ENCODE data around the gene LPP. TPM values are rescaled to one million over a fixed set of nuclear protein-coding genes. Genes with fewer than 3 reads are reported as not detected.

Gene LPP
- total RNA-seq, 1 donor from 2014 or later = 26.3 TPM

DNA sequence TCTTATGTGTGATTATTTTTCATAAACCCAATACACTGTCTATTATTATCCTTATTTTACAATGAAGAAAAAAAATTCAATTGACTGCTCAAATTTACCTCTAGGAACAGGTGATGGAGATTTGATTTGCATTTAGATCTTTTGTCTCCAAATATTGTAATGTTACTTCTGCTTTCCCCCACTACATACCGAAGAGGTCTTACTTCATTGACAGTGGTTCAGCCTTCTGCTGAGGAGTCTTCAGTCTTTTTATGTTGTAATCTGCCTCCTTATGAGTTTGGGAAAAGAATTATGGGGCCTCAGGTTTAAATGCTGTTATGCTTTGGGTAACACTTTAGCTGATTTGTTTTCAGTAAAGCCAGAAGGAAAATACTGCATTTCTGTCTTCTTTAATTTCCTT is 199.5 kb downstream of the LPP start:
- DNase-seq (ENCODE audit: low read depth) = no peak

DNA sequence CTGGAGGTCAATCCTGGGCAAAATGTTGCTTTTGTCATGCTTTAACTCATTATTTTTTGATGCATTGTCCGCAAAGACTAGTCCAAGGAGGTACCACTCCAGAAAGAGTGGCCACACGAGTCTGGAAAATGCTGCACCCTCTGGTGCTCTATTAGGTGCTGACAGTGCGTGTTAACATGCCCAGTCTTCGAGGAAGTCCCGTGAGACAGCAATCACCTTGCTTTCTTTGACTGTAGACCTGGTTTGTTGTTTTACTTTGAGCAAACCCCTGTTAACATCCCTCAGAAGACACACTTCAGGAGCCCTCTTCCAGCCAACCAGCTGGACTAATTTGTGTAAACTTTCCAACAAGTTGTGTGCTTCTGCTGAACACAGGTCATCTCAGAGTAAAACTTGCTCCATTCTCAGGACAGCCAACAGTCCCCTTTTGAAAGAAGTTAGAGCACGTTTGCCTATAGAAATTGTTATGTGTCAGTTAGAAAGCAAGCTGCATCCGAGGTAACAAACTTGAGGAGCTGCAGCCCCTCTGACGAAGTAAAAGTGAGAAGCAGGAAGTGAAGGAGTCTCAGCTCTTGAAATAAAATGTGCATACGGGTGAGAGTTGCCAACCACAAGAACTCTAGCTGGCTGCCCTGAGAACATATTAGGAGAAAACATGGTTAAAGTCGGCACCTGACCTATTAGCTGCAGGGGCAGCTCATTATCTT is 205.0 kb downstream of the LPP start:
- no peak for DNase-seq (ENCODE audit: low read depth)

DNA sequence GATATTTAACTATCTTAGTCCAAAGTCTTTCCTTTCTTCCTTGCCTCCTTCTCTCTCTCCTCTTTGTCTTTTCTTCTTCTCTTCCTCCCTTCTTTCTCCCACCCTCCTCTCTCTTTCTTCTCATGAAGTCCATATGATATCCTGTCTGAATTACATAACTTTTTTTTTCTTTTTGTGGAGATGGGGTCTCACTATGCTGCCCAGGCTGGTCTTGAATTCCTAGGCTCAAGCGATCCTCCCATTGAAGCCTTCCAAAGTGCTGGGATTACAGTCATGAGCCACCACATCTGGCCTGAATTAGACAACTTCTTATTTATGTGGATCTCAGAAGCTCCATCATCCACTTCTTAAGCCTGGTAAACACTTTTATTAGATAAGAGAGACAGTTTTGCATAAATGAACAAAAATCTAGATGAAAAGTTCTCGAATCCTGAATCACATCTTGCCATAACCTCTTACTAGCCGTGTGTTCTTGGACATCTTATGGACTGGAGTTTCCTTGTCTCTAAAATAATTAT is 206.5 kb downstream of the LPP start:
- DNase-seq (ENCODE audit: low read depth) = no peak

DNA sequence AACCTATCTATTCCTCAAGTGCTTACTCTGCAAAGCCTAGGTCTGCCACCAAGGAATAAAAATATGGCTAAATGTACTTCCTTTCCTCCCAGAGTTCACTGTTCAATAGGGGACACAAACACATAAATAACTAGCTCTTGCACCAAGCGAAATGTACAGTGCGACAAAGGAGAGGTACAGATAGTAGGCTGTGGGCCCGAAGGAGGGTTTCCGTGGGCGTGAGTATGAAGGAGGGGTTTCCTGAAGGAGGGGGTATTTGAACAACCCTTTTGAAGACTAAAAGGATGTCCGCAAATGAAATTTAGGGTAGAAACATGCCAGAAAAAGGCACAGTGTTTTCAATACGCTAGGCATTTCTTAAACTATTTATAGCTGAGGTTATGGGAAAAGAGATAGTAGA is 207.9 kb downstream of the LPP start:
- DNase-seq (ENCODE audit: low read depth) = no peak

DNA sequence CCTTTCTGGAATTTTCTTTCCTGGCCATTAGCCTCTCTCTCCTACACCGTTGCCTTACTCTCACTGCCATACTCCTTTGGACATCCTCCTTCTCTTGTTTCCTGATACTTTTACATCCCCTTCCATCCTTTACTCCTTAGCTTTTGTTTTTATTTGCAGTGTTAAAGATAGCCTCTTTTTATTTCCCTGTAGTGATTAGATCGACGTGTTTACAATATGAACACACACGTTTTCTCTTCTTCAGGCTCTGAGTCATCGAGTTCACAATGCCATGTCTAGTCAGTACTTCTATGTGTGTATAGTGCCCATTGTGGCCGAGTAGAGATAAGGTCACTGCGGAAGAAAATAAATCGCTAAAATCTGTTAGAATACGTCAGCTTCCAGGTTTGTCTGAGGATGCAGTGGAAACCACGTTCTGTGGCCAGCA is 208.5 kb downstream of the LPP start:
- peak; percentile 55 for DNase-seq (ENCODE audit: low read depth)

DNA sequence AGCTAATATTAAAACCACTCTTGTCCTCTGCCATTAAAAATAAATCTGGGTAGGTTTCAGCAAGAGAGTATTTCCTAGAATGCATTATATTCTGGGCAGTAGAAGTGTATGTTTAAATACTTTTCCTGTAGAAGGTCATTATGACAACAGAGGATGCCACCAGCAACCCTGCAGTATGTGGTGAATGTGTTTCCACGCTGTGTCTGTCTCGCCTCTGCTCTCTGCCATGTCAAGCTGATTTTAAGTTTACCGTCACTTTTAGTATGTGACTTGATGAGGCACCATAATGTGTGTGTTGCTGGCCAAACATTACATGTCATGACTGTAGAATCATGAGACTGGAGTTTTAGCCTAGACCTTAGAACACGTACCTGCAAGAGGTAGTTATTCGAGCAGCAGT is 211.2 kb downstream of the LPP start:
- no peak for DNase-seq (ENCODE audit: low read depth)

DNA sequence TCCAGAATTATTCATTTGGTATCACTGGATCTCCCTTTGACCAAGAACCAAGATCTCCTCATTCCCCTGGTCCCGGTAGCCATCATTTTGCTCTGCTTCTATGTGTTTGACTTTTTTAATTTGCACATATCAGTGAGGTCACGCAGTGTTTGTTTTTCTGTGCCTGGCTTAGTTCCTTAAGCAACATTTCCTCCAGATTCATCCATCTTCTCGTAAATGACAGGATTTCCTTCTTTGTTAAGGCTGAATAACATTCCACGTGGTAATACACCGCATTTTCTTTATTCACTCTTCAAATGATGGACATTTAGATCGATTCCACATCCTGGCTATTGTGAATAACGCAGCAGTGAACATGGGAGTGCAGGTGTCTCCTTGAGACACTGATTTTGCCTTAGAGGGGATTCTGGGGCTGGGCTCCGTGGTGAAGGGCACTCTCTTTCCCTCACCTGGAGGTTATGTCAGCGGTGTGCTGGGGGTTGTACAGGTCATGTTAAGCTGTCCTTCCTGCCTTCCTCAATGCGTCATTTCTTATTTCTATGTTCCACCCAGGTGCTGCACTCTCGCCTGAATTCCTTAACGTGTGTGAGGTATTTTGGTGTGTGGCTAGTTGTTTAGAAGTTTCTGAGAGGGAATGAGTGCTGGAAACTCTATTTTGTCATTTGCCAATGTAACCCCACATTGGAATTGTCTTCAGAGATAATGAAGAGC is 212.2 kb downstream of the LPP start:
- DNase-seq (ENCODE audit: low read depth) = no peak

DNA sequence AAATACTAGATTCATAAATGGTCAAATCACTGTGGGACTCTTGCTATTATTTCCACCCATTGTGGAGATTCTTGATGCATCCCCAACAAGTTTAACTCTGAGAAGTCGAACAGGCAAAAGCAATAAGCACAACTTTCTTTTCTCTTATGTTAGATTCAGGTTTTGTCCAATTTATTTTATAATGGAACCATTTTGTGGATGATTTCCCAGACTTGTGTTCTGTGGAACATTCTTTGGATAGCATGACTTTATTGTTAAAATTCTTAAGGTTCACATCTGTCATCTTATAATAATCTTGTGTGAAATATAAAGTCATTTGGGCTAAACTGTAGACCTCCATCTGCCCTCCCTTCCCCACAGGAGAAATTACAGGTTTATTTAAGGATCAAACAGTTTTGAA is 213.7 kb downstream of the LPP start:
- DNase-seq (ENCODE audit: low read depth) = no peak

DNA sequence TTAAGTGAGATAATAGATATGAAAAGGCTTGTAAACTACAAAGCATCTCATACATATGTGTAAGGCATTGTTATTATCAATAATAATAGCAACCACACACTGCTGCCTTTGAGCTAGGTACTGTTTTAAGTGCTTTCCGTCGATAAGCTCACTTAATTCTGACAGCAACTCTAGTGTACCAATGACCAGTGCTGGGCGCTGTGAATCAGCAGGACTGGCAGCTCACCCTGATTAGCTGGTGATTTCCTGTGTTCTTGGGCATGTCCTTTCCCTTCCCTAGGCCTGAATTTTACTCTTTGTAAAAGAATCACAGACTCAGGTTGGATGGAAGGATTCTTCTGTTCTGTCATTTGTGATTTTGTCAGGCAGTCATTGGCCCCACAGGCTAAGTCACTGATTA is 215.6 kb downstream of the LPP start:
- no peak for DNase-seq (ENCODE audit: low read depth)

DNA sequence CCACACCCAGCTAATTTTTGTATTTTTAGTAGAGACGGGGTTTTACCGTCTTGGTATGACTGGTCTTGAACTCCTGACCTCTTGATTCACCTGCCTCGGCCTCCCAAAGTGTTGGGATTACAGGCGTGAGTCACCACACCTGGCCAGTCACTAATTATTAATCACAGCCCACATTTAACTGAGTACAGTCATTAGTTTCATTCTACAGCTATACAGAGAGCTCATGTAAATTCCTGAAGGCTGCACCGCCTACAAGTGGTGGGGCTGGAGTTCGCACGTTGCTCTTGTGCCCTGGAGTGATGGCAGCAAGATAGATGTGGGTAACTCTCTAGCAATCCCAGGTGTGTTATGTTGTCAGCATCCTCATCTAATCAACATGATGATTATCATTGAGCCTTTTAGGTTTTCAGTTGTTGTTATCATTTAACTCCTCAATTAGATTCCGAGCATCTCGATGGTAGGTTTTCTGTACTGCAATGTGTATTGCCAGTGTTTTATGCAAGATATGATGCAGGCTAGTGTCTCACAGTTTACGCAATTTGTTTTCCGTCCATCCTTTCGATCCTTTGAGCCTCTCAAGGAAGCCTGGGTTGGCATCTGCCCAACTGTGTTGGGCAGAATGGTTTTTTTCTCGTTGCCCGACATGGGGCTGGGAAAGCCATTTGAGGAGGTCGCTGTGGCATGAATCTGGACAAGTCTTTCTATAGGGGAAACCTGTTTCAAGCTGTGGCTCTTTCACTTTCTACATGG is 216.3 kb downstream of the LPP start:
- DNase-seq (ENCODE audit: low read depth) = no peak

DNA sequence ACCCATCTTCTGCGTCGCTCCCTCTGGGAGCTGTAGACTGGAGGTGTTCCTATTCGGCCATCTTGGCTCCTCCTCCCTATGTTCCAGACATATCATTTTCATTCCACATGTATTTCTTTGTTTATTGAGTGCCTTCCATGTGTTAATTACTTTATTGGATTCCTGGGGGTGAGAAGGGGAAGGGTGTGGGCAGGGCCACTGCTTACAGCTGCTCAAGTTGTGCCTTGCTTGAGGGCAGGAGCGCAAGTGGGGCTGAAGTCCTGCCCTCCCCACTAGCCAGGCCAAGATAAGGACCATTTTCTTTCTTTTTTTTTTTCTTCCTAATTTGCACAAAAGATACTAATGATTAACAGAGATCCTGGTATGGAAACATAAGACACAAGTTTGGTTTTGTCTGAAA is 224.8 kb downstream of the LPP start:
- DNase-seq (ENCODE audit: low read depth) = no peak

DNA sequence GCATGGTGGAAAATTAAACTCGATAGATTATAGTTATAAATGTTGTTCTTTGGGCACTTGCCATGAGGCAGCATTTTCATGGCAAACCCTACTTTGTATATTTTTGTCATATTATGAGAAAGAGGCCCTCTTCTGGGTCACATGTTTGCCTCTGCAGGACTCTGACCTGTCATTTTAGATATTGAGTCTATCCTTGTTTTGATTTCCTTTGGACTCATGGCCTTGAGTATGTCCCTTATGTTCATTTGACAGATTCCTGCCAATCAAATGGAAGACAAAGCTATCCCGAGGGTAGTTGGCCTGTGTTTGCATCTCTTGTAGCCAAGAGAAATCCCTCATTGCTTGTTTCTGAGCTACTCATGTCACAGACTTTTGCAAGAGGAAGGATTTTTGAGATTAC is 226.3 kb downstream of the LPP start:
- no peak for DNase-seq (ENCODE audit: low read depth)

DNA sequence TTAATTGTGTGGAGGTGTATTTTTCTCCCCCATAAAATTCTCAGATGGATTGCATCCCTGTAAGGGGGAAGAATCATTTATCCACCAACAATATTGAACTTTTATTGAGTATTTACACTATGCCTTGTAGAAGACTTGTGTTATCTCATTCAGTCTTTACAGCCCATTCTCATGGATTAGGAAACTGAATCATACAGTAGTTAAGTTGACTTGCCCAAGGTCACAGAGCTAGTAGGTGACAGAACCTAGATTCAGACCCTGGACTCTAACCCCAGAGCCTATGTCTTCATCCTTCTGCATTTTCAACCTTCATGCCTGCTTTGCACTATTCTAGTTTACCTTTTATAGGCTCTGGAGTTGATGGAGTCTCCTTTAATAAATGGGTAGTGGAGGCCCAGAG is 226.8 kb downstream of the LPP start:
- DNase-seq (ENCODE audit: low read depth) = no peak

DNA sequence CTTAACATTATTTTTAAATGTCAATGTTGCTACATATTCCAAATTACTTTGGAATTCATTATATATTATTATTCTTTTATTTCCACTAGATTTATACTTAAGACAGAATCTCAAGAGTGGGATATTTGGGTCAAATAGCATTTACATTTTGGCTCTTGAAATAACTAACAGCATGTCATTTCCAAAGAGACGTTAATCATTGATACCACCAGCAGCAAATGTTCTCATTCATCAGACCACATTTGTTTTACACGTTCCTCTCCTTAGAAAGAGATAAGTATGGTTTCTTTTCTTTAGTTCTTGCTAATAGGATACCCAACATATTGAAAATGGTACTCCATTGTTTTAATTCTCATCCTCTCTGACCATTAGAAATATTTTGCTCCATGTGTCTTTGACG is 229.8 kb downstream of the LPP start:
- no peak for DNase-seq (ENCODE audit: low read depth)

DNA sequence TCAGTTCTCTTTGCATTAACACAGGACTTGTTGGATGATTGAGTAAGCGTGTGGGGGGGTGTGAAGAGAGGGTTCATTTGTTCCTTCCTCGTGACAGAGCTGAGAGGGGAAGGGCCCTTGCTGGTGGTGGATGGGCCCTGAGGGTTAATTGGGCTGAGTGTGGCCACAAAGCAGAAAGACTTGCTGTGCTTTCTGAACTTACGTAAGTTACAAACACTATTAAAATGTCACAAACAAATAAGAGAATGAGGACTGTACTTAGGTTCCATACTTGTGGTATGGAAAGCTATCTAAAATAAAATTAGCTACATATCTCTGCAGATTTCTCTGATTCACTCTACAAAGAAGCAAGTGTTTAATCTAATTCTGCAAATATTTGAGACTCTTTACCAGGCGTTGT is 231.3 kb downstream of the LPP start:
- no peak for DNase-seq (ENCODE audit: low read depth)

DNA sequence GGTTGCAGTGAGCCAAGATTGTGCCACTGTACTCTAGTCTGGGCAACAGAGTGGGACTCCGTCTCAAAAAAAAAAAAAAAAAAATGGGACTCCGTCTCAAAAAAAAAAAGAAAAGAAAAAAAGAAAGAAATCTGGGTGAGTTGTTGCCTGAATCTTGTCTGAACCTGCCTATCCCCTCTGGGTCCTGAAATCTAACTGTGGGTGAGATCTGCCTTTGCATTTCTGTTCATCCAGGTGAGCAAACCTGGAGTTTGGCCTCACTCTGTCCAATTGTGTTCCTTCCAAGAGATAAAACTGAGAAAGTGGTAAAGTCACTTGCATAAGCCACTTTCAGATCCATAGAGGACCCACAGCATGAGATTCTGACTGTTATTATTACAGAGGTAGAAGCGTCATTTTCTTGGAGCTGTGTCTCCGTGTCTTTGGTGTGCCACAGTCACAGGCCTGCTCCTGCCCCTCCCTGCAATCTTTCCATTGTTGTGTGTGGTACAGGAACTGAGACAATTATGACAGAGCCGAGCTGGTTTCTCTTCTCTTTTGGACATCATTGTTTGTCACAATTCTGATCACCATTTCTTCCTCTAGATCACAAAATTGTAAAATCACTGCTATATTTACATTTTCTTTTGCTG is 235.9 kb downstream of the LPP start:
- peak; percentile 21 for DNase-seq (ENCODE audit: low read depth)

DNA sequence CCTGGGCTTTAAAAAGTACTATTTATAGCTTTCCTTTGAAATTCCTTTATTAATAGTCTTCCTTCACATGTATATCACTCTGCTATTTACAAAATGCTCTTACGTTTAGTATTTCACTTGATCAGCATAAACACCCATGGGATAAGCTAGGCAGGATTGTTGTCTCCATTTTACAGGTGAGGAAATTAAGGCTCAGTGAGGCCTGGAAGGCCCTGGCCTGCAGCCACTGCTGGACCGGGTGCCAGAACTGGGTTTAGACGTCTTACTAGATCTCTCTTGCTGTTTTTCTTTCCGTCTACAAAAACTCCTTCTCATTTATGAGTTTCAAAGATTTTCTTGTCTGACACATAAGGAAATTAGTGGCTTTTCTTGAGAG is 236.4 kb downstream of the LPP start:
- DNase-seq (ENCODE audit: low read depth) = no peak

DNA sequence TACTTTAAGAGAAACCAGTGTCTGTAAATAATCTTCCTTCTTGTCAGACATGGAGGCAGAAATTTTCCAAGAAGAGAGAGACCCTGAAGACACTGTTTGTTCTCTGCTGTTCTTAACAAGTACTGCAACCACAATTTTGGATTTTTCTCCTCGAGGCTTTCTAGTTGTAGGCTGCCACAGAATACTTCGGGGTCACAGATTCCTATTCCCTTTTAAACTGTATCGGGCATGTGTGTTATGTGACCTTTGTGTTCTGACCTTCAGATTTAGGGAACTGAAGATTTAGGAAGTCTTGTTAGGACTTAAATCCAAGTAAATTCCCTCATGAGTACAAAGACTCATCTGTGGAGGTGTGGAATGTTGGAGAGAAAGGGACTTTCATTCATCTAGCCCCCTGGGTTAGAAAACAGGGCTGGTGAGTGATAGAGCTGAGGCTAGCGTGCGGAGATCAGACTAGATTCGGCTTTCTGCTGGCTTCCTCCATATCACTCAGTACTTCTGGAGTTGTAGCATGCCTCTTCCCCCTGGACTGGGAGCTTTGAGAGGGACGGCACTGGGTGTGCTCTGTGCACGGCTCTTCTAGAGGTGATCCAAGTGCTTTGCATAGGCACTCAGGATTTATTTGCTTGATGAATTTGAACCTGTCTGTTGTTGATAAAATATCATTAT is 237.0 kb downstream of the LPP start:
- DNase-seq (ENCODE audit: low read depth) = no peak

DNA sequence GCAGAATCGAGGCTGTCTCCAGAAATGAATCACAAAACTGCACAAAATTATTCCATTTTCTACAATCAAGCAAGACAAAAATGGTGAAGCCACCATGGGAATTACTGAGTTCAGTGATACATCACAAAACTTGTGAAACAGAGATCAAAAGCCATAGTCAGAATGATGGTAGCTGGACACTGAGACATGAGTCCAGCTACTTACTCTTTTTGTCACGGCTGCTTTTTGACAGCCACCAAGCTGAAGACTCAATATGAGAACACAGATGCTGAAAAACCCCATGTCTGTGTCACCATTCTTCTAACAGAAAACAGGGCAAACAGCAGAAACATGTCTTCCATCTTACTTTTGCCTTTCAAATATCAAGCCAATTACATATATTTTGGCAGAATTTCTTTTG is 237.6 kb downstream of the LPP start:
- no peak for DNase-seq (ENCODE audit: low read depth)

DNA sequence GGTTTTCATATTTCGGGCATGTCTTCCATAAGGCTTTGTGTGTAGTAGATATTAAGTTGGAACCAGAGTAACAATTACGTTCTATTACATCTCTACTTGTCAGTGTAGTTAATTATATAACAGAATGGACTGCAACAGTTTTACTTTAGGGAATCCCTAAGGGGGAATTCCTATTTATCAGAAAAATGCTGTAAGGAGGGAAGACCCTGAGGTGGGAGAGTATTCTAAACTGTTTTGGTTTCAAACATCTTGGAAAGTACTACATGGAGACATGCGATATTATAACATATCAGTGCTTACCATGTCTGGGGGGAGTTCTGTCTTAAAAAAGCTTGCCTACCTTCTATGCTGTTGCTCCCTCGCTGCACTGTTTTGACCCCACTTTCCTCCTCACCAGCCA is 238.1 kb downstream of the LPP start:
- no peak for DNase-seq (ENCODE audit: low read depth)

DNA sequence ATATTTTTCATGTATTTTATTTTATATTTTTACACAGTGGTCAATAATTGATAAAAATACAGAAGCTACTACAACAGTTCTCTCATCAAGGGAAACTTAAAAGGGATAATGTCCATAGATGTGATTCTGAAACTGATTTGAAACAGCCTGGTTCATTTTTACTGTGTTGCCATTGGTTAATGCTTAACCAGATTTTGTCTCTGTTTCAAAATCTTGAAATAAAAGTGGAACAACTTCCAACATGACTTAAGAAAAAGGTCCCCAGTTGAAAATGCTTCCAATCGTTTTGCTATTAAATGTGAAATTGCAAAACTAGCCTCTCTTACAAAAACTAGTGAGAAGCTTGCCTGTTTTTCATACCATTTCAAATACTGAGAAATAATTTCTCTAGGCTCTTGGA is 240.7 kb downstream of the LPP start:
- no peak for DNase-seq (ENCODE audit: low read depth)

Data from myocyte (in vitro differentiated cells).